HS-27A (cell line): ENCODE measurements around the gene TRIO.

Experiments used
- DNase-seq: peaks from one replicate; pipeline ENCODE4 v3.0.0-alpha.2; 2012; ENCODE audit warnings: low read depth, missing footprints

The TRIO gene

DNA sequence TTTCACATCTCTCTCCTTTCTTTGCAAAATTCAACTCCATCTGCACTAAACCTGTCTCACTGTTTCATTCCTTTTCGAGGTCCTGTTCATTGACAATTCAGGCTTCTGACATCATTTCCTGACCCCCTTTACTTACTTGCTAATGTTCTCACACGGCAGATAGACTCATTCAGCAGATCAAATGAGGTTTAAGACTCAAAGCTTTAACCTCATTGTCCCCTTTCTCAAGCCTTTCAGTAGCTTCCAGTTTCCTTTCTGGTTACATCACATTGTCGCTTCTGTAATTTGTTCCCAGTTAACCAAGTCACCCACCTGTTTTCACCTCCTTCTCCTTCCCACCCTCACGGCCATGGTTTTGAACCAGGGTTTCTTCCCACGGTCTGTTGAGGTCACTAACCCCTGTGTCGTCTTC is 295.1 kb downstream of the TRIO start:
- no peak for DNase-seq

DNA sequence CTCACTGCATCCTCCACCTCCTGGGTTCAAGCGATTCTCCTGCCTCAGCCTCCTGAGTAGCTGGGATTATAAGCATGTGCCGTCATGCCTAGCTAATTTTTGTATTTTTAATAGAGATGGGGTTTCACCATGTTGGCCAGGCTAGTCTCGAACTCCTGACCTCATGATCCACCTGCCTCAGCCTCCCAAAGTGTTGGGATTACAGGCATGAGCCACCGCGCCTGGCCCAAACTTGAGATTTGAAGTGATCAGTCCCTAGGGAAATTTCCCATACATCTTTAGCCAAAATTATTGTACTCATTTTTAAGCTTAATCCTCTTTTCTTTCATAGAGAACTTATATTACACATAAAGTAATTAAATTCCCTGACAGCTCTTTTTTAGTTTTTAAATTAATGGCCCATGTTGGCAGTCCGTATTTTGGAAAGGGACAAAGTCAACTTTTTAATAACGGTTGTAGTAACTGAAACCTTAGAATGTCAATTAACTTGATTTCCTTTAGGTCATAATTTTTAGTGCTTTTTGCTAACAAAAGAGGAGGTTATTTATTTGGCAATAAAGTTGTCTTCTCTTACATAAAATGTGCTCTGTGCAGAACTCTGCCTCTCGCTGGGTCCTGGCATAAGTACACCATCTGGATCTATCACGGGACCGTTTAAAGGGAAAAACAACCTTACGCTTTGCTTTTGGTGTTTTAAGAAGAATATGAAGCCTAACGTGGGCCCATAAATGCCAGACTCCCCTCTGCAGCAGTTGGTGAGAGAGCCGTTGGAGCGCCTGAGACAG is 296.1 kb downstream of the TRIO start:
- no peak for DNase-seq

DNA sequence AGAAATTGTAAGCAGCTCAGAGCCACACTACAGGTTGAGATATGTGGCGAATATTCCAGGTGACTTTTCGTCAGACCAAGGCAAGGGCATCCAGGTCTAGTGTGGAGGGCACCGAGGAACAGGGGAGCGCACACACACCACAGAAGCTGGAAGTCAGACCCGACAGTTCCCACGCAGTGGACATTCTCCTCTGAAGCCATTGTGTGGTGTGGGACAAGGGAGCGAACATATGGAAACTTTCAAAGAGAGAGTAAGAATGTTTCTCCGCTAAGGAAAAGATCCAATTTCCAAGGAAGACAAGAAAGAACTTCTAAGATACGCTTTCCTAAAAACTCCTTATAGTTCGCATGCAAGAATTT is 297.1 kb downstream of the TRIO start:
- DNase-seq = no peak

DNA sequence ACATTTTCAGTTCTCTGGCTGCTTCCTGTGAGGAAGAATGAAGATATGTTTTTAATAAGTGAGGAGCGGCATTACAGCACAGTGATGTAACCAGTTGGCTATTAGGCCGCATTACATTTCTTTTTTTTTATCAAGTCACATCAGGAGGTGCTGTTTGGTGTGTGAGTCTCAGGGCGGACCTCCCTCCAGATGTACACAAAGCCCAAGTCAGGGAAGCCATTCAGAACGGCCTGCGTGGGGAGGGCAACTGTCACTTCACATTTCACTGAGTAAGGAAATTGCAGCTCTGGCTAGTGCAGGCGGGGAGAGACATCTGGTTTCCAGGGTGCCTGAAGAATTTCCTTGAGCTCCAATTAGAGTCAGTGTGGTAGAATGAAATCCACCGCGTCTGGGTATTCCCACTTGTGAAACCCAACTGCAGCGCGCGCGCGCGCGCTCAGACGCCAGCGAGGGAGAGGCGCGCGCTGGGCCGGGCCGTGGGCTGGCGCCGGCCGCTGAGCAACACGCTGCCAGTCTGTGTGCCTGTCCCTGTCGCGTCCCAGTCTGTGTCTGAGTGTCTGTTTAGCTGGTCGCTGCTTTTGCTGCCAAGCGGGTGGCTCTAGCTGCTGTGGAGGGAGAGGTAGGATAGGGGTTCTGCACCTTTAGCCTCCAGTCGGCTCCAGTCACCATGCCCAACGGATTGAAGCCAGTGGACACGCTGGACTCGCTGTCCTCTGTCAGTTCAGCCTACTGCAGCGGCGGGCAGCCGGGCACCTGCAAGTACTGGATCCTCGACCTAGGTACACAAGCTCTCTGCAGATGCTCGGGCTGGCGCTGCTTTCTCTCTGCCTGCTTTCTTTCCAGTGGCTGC is 297.7 kb downstream of the TRIO start:
- no peak for DNase-seq

DNA sequence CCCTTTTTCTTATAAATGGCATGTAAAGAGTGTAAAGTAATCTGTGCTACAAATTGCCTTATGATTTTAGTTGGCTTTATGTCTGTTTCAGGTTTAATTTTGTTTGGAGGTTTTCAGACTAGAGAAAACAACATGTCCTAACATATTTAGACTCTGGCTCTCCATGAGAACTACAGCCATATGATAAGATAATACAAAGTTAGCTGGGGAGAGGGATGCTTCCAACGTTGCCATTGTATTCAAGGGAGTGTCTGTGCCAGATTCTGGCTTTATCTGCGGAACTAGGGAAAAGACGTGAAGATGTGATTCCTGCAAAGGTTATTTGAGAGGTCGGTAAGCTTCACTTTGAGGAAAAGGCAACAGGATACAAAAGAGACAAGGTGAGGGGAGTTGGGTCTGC is 298.5 kb downstream of the TRIO start:
- no peak for DNase-seq

DNA sequence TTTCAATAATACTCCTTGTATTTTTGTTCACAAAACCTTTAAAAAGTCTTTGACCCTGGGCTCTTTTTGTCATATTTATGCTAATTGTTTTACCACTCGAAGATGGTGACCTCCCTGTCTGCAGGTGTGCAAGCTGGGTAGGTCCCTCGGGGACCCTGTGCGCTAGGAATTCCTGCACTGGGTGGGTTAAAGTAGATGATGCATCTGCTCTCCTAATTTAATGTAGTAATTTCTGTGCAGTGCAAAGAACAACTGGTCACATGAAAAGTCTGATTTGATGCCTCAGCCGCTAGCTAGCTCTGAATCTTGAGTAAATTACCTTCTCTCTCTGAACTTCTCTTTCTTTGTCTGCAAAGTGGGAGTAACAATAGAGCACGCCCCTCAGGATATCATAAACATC is 299.4 kb downstream of the TRIO start:
- DNase-seq = no peak

DNA sequence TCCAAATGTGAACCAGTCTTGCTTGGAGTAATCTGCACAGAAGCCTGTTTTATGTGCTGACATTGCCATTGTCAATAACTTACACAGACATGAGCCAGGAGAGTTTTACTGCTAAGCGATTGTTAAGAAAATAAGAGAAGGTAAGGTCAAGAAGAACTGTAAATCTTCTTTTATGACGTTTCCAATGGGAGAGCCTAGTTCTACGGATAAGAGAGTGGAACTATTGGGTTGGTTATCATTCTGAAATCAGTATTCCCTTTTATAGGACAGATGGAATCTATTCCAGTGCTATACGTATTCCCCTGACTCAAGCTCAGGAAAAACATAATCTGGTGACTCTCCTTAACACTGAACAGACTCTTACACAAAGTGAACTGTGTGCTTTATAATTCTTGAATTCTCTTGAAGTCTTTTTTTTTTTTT is 300.5 kb downstream of the TRIO start:
- DNase-seq = no peak

DNA sequence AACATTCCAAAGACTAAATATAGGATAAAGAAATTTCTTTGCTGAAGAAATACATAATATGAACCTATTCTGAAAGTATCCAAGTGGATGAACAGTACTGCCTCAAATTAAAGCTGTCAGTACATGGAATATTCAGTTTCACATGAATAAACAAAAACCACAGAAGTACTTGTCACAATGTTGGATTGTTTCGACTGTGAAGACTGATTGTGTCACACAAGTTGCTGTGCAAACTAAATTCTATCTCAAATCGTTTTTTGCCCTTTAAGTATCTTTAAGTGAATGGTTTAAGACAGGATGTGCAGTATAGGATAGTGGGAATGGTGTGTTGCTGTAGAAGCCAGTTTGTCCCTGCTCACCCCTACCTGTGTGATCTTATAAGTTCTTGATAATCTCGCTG is 301.0 kb downstream of the TRIO start:
- no peak for DNase-seq

DNA sequence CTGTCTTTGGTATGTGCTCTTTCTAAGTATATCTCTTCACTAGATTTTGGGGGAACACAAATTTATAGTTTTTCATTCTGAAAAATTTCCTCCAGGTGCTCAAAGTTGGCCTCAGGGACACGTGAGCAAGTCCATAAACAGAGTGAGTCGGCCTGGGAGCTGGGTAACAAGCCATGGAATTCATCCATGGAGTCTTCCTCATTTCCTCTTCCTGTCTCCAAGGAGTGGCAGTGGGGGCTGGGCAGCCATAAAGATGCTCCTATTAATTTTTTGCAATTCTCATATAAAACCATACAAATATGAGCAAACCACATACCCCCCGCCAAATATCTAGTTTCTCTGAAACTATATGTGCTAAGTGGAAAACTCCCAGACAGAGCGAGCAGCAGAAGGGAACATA is 301.9 kb downstream of the TRIO start:
- no peak for DNase-seq

DNA sequence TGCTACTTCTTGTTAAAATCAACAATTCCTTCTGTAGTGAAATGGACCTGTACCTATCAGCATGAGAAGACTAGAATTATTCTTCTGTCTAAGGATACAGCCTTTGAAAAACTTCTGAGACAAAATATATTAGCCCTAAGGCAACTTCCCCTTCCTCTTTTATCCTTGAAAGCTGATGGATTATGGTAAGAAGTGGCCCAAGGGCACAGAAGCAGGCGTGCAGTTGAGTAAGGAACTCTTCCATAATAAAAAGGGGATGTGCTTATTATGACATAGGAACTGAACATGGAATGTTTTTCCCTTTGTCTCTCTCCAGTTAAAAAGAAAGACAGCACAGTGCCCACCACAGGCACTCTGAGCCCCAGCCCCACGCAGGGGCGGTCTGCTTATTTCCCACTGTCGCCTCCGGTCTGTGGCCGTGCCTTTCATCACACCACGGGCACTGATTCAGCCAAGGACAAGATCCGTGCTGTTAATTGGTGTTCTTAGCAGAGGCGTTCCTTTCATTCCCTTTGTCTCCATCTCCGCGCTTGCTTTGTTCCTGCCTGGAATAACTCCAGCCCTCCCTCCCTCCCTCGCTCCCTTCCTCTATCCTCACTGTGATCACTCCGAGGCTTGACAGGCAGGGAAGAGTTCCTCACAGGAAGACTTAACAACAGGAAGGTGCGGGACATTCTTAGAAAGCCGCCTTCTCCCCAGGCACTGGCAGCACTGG is 302.6 kb downstream of the TRIO start:
- DNase-seq = no peak

DNA sequence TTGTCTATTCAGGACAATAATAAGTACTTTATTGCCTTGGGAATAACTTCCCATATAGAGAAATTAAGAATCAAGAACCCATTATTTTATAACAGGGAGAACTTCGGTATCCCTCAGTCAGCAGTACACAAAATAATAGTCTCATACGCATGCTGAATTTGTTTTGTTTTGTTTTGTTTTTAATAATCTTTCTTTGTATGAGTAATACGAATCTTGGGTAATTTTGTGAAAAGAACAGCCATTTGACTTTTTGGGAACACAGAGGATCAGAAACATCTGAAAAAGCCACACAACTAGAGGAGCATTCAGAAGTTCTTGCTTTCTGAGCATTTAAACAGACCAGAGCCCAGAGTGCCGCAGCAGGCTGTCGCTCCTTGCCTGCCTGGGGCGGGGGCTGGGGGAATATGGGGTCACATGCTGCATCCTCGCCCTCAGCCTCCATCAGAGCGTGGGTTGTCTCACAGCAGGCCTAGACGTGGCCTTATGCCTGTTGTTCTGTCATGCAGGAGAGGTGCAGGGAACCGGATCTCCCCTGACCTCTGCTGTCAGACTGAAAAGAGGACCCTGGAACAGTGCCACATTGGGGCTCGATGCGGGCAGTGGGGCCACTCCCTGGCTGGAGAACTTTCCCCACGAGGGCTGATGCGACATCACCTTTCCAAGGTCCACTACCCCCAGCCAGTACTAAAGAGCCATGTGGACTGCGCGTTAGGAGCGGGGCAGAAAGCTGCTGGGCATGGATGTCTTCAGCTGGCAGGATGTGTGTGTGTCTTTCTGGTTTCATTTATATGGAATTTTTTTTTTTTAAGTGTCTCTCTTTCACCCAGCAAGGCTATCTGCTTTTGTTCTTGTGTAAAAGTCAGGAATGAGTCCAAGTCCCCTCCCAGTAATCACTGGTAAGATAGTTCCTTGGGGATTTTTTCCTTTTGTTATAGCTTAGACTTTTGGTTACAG is 305.1 kb downstream of the TRIO start:
- DNase-seq = no peak

DNA sequence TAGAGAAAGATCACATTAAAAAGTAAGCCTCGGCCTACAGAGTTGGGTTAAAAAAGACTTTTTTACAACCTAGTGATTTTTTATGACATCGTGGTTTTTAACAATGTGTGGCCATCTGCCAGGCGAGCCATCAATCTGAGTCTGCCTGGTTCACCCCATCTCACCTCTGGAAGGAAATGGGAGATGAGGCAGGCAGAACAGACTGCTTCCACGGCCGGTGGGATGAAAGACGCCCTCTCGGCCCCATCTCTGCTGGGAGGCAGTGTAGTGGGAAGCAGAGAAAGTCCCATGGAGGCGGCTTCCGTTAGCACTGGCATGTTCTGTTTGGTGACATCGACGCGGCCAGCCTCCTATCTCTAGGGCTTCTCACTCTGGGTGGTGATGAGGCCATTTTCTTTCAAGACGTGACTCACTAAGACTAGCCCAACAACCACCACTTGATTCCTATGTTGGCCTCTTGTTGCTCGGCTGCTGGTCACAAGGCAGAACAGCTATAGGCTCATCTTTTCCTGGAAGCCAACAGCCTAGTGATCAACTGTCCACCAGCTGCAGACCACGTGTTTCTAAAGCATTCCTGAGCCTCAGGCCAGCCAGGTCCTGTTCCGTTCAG is 306.0 kb downstream of the TRIO start:
- no peak for DNase-seq

DNA sequence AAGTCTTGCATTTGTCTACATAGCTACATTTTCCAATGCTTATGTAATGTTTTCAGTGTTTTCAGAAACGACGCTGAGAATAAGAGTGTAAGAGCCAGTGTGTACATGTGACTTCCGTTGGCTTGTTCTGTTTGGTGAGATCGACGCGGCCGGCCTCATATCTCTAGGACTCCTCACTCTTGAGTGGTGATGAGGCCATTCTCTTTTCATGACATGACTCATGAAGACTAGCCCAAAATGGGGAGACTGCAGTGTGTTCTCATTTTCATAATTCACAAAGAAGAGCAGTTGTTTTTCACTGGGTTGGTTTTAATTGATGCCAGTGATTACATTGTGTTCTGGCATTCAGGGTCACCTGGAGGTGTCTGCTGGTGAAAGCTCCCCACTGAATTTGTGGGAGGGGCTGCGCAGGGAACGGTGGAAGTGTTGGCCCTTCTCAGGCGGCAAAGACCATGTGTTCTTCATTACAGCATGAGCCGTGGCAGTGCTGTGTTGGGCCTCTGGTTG is 306.9 kb downstream of the TRIO start:
- no peak for DNase-seq

DNA sequence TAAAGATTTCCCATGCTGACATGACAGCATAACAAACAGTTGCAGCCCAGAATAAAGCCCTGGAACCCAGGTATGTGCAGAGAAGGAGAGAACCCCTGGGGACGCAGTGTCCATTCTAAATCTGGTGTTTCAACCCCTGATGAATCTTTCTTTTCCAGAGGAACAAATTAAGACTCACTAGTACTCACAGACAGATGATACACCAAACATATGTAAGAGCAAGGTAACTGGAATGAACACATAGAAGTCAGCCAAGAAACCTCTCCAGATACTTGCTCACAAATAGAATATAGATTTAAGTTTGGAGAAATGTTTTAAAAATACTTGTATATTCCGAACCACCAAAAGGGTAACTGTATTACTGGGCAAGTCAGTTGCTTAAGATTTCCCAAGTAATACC is 307.6 kb downstream of the TRIO start:
- no peak for DNase-seq

DNA sequence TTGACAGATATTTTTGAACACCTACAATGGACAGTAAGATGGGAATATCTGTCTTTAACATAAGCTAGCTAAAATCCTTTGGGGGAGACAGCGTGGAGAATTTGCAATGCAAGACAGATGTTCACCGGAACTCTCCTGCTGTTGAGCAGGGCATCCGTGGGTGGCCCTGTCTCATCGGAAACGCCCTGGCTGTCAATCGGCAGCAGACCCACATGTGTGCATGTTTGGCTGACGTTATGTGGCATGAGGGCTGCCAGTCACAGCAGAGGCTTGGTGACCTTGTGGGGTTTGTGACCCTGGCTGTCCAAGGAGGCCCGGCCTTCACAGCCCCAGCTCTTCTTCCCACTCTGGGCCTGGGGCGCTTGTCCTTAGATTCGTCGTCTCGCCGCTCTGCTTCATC is 308.7 kb downstream of the TRIO start:
- DNase-seq = no peak

DNA sequence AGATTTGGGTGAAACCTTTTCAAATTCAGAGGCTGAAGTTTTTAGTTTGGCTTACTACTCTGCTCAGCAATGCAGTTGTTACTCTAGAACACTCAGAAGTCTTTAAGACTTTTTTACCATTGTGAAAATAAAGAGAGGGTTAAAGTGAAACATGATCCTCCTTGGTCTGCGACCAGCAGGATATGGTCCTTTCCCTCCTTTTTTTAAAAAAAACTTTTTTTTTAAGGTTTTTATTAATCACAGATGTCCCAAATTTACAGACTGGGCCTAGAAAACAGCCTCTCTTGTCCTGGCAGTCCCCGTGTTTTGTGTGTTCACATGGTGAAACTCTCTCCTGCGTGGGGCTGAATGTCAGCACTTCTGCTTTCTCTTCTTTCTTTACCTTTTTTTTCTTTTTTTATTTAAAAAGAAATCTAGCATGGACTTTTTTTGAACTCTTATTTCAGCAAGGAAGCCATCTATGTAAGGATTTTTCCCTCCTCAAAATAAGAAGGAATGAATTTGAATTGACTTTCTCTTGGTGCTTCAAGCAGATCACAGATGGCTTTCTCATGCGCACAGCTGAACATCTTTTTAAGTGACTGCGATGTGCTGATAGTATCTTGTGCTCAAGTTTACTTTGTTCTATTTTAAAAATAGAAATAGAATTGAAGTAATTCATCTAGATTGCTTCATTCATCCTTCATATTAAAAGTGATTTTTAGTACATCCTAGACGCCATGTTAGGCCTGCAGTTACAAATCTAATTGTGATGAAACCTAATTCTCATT is 309.7 kb downstream of the TRIO start:
- no peak for DNase-seq

DNA sequence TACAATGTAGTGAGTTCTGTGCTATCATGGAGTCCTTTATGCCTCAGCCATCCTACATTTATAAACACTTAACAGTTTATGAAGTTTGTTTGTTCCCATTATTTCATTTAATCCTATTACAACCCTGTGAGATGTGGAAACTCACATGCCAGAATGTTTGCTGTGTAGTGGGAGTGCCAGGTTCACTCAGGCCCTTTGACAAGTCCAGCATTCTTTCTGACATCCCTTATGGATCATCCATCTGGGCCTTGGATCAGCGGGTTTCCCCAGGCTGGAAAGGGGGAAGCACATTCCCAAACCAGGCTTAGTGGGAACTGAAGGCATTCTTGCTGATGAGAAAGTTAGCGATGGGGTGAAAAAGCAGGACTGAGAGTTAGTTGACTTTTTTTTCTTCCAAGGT is 310.3 kb downstream of the TRIO start:
- DNase-seq = no peak

DNA sequence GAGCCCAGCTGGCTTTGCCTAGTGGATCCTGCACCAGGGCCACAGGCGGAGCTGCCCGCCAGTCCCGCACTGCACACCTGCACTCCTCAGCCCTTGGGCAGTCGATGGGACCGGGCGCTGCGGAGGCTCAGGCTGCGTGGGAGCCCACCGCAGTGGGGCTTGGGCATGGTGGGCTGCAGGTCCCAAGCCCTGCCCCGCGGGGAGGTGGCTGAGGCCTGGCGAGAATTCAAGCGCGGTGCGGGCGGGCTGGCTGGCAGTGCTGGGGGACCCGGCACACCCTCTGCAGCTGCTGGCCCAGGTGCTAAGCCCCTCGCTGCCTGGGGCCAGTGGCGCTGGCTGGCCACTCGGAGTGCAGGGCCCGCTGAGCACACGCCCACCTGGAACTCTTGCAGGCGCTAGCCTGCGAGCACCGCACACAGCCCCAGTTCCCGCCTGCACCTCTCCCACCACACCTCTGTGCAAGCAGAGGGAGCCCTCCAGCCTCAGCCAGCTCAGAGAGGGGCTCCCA is 312.7 kb downstream of the TRIO start:
- DNase-seq = no peak

DNA sequence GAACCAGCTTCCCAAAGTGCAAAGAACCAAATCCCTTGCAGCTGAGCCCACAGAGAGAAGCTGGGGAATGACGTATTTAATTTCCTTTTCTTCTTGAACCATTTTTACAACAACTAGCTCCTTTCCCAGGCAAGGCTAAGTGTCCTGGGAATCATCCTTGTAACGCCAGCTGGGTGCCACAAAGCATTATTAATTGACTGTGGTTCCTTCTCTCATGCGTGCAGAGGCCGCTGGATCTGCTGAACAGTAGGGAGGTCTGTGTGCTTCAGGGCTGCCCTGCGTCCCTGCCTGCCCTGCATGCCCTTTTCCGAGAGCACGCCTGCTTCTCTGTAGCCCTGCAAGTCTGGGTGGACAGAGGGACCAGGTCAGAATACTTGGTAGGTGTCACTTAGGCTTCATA is 314.3 kb downstream of the TRIO start:
- DNase-seq = no peak

DNA sequence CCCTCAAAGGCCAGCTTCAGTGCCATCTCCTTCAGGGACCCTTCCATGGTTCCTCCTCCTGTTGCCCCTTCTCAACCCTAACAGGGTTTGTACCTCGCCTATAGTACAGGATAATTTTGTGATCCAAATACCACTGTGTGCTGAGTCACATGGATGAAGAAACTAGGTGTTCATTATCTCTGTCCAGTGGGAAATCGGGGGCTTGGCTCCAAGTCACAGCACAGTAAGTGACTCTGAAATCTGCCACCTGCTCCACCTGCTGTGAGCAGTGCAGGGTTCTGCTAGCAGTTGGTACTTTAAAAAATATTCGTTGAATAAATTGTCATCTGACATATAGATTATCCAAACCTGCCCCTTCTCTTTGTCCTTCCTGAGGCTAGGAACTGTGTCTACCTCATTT is 315.3 kb downstream of the TRIO start:
- DNase-seq = no peak
